NB4 (cell line): ENCODE data around the gene RPL29.

Source experiments
- POLR2A ChIP-seq: IDR thresholded peaks from 2 replicates; pipeline ENCODE4 v1.6.1; 2011; ENCODE audit warnings: mild to moderate bottlenecking; ENCODE audit not compliant: insufficient read length; ENCODE audit errors: extremely low read depth
- TF ChIP-seq, protein P1 (sequence below): IDR thresholded peaks from one replicate; pipeline ENCODE4 v1.5.1; 2012; ENCODE audit warnings: low read depth, low read length

DNA sequence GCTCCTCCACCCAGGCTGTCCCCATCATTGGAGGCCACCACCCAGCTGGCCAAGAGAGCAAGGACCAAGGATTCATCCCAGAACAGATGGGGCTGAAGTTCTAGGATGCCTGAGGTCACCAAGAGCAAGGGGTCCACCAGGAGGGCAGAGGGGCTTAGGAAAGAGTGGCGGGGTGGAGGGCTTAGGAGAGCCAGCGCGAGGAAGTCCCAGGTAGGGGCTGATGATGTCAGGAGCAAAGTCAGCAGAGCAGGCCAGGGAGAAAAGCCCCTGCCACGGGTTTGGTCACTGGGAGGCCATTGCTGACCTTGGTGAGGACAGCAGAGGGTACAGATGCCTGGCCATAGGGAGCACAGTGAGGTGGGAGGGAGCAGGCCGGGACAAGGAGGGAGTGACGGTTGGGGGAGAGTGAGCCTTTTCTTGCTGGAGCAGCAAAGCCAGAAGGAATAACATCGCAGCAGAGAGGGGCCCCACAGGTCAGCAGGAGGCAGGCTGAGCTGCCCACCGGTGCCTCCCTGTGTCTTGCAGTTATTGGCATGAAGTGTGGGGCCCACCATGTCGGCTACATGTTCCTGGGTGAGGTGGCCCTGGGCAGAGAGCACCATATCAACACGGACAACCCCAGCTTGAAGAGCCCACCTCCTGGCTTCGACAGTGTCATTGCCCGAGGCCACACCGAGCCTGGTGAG is 48.3 kb downstream of the RPL29 start:
- no peak for TF ChIP-seq POLR2A
- TF ChIP-seq, protein P1, sequence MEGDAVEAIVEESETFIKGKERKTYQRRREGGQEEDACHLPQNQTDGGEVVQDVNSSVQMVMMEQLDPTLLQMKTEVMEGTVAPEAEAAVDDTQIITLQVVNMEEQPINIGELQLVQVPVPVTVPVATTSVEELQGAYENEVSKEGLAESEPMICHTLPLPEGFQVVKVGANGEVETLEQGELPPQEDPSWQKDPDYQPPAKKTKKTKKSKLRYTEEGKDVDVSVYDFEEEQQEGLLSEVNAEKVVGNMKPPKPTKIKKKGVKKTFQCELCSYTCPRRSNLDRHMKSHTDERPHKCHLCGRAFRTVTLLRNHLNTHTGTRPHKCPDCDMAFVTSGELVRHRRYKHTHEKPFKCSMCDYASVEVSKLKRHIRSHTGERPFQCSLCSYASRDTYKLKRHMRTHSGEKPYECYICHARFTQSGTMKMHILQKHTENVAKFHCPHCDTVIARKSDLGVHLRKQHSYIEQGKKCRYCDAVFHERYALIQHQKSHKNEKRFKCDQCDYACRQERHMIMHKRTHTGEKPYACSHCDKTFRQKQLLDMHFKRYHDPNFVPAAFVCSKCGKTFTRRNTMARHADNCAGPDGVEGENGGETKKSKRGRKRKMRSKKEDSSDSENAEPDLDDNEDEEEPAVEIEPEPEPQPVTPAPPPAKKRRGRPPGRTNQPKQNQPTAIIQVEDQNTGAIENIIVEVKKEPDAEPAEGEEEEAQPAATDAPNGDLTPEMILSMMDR: no peak
